Stimulated activated naive CD4-positive, alpha-beta T cell treated with Interleukin-2 at 50 U/mL for 16 hours (primary cell): ENCODE results near the gene GALNT2.
A peak's percentile ranks its signal among the peaks of the same experiment; 100 is the strongest.

Experiments
- DNase-seq: peaks from one replicate; lab custom pipeline; 2025; lab: John Stamatoyannopoulos, UW

Gene GALNT2

GRCh38 chr1:230066466-230067404, at the start of gene GALNT2:
GALNT2 (plus strand) TSS chr1:230067238; CDS start chr1:230067281, 43 bp downstream.
- peak; percentile 87 for DNase-seq

- DNase-seq: no peak
Observed at GRCh38 chr1:230020451-230020850, 46.6 kb upstream of the GALNT2 start.

- no peak for DNase-seq
Observed at GRCh38 chr1:230022666-230023380, 44.2 kb upstream of the GALNT2 start.

GRCh38 chr1:230025686-230026085, 41.4 kb upstream of the GALNT2 start:
- DNase-seq: no peak

- DNase-seq: no peak
Observed at GRCh38 chr1:230026139-230026538, 40.9 kb upstream of the GALNT2 start.

GRCh38 chr1:230026572-230026971, 40.5 kb upstream of the GALNT2 start:
- DNase-seq: no peak

- DNase-seq: no peak
Observed at GRCh38 chr1:230028602-230029223, 38.3 kb upstream of the GALNT2 start.

GRCh38 chr1:230029244-230029941, 37.6 kb upstream of the GALNT2 start:
- no peak for DNase-seq

GRCh38 chr1:230030122-230030821, 36.8 kb upstream of the GALNT2 start:
- DNase-seq: no peak

- no peak for DNase-seq
Observed at GRCh38 chr1:230031131-230031530, 35.9 kb upstream of the GALNT2 start.

GRCh38 chr1:230032516-230033281, 34.3 kb upstream of the GALNT2 start:
- DNase-seq: no peak

- no peak for DNase-seq
Observed at GRCh38 chr1:230037261-230037660, 29.8 kb upstream of the GALNT2 start.

GRCh38 chr1:230040440-230040839, 26.6 kb upstream of the GALNT2 start:
- no peak for DNase-seq

GRCh38 chr1:230043081-230043480, 24.0 kb upstream of the GALNT2 start:
- no peak for DNase-seq

GRCh38 chr1:230044729-230045128, 22.3 kb upstream of the GALNT2 start:
- no peak for DNase-seq

- no peak for DNase-seq
Observed at GRCh38 chr1:230047114-230047865, 19.7 kb upstream of the GALNT2 start.

- DNase-seq: no peak
Observed at GRCh38 chr1:230048322-230048721, 18.7 kb upstream of the GALNT2 start.

- DNase-seq: no peak
Observed at GRCh38 chr1:230048922-230049321, 18.1 kb upstream of the GALNT2 start.

- no peak for DNase-seq
Observed at GRCh38 chr1:230049731-230050130, 17.3 kb upstream of the GALNT2 start.
